HepG2 (cell line): ENCODE results near the gene ZNHIT1. TPM values are rescaled to one million over a fixed set of nuclear protein-coding genes. Genes with fewer than 3 reads are reported as not detected.

Experiments
- BCL6 ChIP-seq: IDR thresholded peaks from 2 replicates; pipeline ENCODE4 v1.6.1; 2016; ENCODE audit warnings: missing genetic modification reagents, missing compliant biosample characterization
- CREB1 ChIP-seq, 2 experiments: fragments of 450-650 bp in 1 of 2; IDR thresholded peaks; 2 replicates each; pipeline ENCODE4 v1.6.1; 2016 to 2017; ENCODE audit warnings: control low read depth in 1 of 2, mild to moderate bottlenecking in 1 of 2, missing compliant biosample characterization in 1 of 2, missing genetic modification characterization in 1 of 2
- GABPB1 ChIP-seq: IDR thresholded peaks from 2 replicates; pipeline ENCODE4 v1.6.1; 2016; ENCODE audit warnings: mild to moderate bottlenecking, missing genetic modification reagents, moderate library complexity, missing compliant biosample characterization
- MED8 ChIP-seq: sonication (generic); formaldehyde crosslinking; IDR thresholded peaks from 2 replicates; pipeline ENCODE4 v1.8.1; 2023; ENCODE audit warnings: mild to moderate bottlenecking, missing genetic modification reagents; ENCODE audit not compliant: insufficient replicate concordance
- MEF2D ChIP-seq: sonication (generic); formaldehyde crosslinking; IDR thresholded peaks from 2 replicates; pipeline ENCODE4 v1.5.1; 2020; ENCODE audit warnings: mild to moderate bottlenecking, missing genetic modification reagents
- NONO ChIP-seq, 2 experiments: fragments of 450-650 bp in 1 of 2; sonication (generic) in 1 of 2; formaldehyde crosslinking in 1 of 2; IDR thresholded peaks in 1 of 2; conservative IDR thresholded peaks in 1 of 2; 2 replicates each; pipeline versions ENCODE4 v1.6.1 to v1.8.0; 2017 to 2022; ENCODE audit warnings: mild to moderate bottlenecking in 1 of 2, missing genetic modification reagents in 1 of 2, moderate library complexity in 1 of 2
- SIX4 ChIP-seq: sonication (generic); formaldehyde crosslinking; IDR thresholded peaks from 2 replicates; pipeline ENCODE4 v1.4.0; 2020; ENCODE audit warnings: missing genetic modification reagents
- TBX2 ChIP-seq: sonication (generic); formaldehyde crosslinking; IDR thresholded peaks from 2 replicates; pipeline ENCODE4 v1.5.0; 2020; ENCODE audit warnings: missing genetic modification reagents, mild to moderate bottlenecking, borderline replicate concordance
- ZNF317 ChIP-seq: sonication (generic); formaldehyde crosslinking; IDR thresholded peaks from 2 replicates; pipeline ENCODE4 v1.5.0; 2020; ENCODE audit warnings: mild to moderate bottlenecking, missing genetic modification reagents
- ZNF329 ChIP-seq: sonication (generic); formaldehyde crosslinking; IDR thresholded peaks from 2 replicates; pipeline ENCODE4 v1.9.0; 2021; ENCODE audit warnings: low read depth, mild to moderate bottlenecking, missing genetic modification reagents
- ZNF34 ChIP-seq: sonication (generic); formaldehyde crosslinking; IDR thresholded peaks from 2 replicates; pipeline ENCODE4 v1.4.0; 2020; ENCODE audit warnings: mild to moderate bottlenecking, missing genetic modification reagents, borderline replicate concordance
- ZNF550 ChIP-seq: sonication (generic); formaldehyde crosslinking; IDR thresholded peaks from 2 replicates; pipeline ENCODE4 v1.4.0; 2020; ENCODE audit warnings: mild to moderate bottlenecking, missing genetic modification reagents, borderline replicate concordance
- ZNF577 ChIP-seq: sonication (generic); formaldehyde crosslinking; IDR thresholded peaks from 2 replicates; pipeline ENCODE4 v1.4.0; 2020; ENCODE audit warnings: mild to moderate bottlenecking, low read depth, missing genetic modification reagents, borderline replicate concordance
- ZNF768 ChIP-seq: sonication (generic); formaldehyde crosslinking; IDR thresholded peaks from 2 replicates; pipeline ENCODE4 v1.4.0; 2020; ENCODE audit warnings: missing genetic modification reagents
- polyA plus RNA-seq, 8 experiments: library from polyadenylated mRNA; depleted of rRNA in 3 of 8; stranded (reverse) in 7 of 8; unstranded in 1 of 8; fragments of >200 nt; fragmentation: Illumina TruSeq in 4 of 8; extraction: Trizol in 4 of 8; gene quantifications; 2 replicates each; pipeline versions ENCODE4 v1.2.1 to v1.2.3, GENCODE V29; 2011 to 2016; ENCODE audit warnings: low read depth in 4 of 8, missing spikeins in 1 of 8, mixed read lengths in 1 of 8; ENCODE audit not compliant: insufficient read depth in 1 of 8
- total RNA-seq, 5 experiments: library from RNA; depleted of rRNA; stranded (reverse); fragments of >200 nt; fragmentation: Illumina TruSeq; extraction: Trizol; gene quantifications; 2 replicates each; pipeline ENCODE4 v1.2.3, GENCODE V29; 2016; ENCODE audit warnings: low read depth in 1 of 5
- TF ChIP-seq, protein P1 (sequence below): sonication (generic); formaldehyde crosslinking; IDR thresholded peaks from 2 replicates; pipeline ENCODE4 v1.8.0; 2022; ENCODE audit warnings: mild to moderate bottlenecking, missing genetic modification reagents; ENCODE audit not compliant: insufficient replicate concordance
- TF ChIP-seq, protein P2 (sequence below): sonication (generic); formaldehyde crosslinking; IDR thresholded peaks from 2 replicates; pipeline ENCODE4 v1.4.0; 2020; ENCODE audit warnings: mild to moderate bottlenecking, low read depth, missing genetic modification reagents
- TF ChIP-seq, protein P3 (sequence below), 2 experiments: fragments of 450-650 bp in 1 of 2; sonication (generic) in 1 of 2; formaldehyde crosslinking; IDR thresholded peaks; 2 replicates each; pipeline versions ENCODE4 v1.5.0 to v1.8.0; 2020 to 2022; ENCODE audit warnings: mild to moderate bottlenecking in 1 of 2, missing genetic modification reagents in 1 of 2
- TF ChIP-seq, protein P4 (sequence below): sonication (generic); formaldehyde crosslinking; IDR thresholded peaks from 2 replicates; pipeline ENCODE4 v1.8.1; 2023; ENCODE audit warnings: mild to moderate bottlenecking, missing genetic modification reagents
- TF ChIP-seq, protein P5 (sequence below): sonication (generic); formaldehyde crosslinking; IDR thresholded peaks from 2 replicates; pipeline ENCODE4 v1.8.1; 2023; ENCODE audit warnings: missing genetic modification reagents, mild to moderate bottlenecking, borderline replicate concordance
- TF ChIP-seq, protein P6 (sequence below): sonication (generic); formaldehyde crosslinking; IDR thresholded peaks from 2 replicates; pipeline ENCODE4 v1.5.0; 2020; ENCODE audit warnings: missing genetic modification reagents, mild to moderate bottlenecking, borderline replicate concordance

The ZNHIT1 gene
- total and polyA plus RNA-seq, 2 of the 13 experiments (the other 11 are each of a cell fraction or from before 2014, with no cell fraction given), result 32.5 to 64.5 TPM

DNA sequence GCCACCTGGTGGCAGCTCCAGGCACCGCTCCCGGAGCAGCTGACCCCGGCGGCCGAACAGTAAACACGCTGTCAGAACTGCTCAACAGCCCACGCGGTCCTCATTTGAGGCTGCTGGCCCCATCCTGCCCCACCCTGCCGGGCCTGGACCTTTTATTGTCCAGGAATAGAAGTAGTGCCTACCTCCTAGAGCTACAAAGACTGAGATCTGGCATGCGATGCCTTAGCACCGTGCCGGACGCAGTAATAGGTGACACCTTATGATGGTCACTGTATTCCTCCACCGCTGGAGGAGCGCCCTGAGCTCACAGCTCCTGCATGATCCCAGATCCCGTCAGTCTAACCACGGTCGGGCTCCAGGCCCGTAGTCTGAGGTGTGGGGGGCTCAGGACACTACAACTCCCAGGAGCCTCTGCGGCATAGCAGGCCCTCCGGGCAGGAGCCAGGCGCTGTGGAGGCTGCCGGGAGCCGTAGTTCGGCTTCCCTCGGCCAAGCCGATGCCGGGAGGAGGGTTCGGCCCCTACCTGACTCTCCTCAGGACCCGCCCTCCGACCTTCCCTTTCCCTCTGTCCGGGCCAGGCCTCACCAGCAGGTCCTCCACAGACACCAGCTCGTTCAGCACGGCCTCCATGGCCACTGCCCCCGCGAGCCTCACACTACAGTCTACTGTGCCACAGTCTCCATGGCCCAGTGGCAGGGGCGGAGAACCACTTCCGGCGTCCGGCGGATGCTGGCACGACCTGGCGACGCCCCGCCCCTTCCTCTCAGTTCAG is 26.6 kb downstream of the ZNHIT1 start, which contains the start of gene FIS1 (continued):
- TF ChIP-seq, protein P1, sequence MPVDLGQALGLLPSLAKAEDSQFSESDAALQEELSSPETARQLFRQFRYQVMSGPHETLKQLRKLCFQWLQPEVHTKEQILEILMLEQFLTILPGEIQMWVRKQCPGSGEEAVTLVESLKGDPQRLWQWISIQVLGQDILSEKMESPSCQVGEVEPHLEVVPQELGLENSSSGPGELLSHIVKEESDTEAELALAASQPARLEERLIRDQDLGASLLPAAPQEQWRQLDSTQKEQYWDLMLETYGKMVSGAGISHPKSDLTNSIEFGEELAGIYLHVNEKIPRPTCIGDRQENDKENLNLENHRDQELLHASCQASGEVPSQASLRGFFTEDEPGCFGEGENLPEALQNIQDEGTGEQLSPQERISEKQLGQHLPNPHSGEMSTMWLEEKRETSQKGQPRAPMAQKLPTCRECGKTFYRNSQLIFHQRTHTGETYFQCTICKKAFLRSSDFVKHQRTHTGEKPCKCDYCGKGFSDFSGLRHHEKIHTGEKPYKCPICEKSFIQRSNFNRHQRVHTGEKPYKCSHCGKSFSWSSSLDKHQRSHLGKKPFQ, result peak; percentile 89
- TF ChIP-seq MEF2D (CRISPR knock-in tag), result peak; percentile 62; the same call in 1 of the 2 replicates
- peak; percentile 25; the same call in 1 of the 2 replicates for TF ChIP-seq SIX4
- TF ChIP-seq ZNF550 (CRISPR knock-in tag), result no peak
- TF ChIP-seq MED8 (CRISPR knock-in tag), result peak; percentile 32
- peak; percentile 86 for TF ChIP-seq ZNF317 (CRISPR knock-in tag)
- TF ChIP-seq TBX2 (CRISPR knock-in tag), result peak; percentile 44; the same call in 1 of the 2 replicates
- peak; percentile 97 for TF ChIP-seq GABPB1 (CRISPR knock-in tag)
- TF ChIP-seq, protein P2, sequence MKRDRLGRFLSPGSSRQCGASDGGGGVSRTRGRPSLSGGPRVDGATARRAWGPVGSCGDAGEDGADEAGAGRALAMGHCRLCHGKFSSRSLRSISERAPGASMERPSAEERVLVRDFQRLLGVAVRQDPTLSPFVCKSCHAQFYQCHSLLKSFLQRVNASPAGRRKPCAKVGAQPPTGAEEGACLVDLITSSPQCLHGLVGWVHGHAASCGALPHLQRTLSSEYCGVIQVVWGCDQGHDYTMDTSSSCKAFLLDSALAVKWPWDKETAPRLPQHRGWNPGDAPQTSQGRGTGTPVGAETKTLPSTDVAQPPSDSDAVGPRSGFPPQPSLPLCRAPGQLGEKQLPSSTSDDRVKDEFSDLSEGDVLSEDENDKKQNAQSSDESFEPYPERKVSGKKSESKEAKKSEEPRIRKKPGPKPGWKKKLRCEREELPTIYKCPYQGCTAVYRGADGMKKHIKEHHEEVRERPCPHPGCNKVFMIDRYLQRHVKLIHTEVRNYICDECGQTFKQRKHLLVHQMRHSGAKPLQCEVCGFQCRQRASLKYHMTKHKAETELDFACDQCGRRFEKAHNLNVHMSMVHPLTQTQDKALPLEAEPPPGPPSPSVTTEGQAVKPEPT (CRISPR knock-in tag), result 0 out of 2 replicates have a peak, but pooled peaks have one; percentile 53
- no peak for TF ChIP-seq ZNF577 (CRISPR knock-in tag)
- TF ChIP-seq, protein P3, sequence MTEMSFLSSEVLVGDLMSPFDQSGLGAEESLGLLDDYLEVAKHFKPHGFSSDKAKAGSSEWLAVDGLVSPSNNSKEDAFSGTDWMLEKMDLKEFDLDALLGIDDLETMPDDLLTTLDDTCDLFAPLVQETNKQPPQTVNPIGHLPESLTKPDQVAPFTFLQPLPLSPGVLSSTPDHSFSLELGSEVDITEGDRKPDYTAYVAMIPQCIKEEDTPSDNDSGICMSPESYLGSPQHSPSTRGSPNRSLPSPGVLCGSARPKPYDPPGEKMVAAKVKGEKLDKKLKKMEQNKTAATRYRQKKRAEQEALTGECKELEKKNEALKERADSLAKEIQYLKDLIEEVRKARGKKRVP (CRISPR knock-in tag; IDR thresholded peaks at IDR 0.05), result peak in 1 of 2 experiments; percentile 12; a peak in 1 of 4 replicates
- TF ChIP-seq, protein P4, sequence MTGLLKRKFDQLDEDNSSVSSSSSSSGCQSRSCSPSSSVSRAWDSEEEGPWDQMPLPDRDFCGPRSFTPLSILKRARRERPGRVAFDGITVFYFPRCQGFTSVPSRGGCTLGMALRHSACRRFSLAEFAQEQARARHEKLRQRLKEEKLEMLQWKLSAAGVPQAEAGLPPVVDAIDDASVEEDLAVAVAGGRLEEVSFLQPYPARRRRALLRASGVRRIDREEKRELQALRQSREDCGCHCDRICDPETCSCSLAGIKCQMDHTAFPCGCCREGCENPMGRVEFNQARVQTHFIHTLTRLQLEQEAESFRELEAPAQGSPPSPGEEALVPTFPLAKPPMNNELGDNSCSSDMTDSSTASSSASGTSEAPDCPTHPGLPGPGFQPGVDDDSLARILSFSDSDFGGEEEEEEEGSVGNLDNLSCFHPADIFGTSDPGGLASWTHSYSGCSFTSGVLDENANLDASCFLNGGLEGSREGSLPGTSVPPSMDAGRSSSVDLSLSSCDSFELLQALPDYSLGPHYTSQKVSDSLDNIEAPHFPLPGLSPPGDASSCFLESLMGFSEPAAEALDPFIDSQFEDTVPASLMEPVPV (CRISPR knock-in tag), result 0 out of 2 replicates have a peak, but pooled peaks have one; percentile 7
- TF ChIP-seq ZNF768, result peak; percentile 9; the same call in 1 of the 2 replicates
- peak; percentile 77; the same call in 1 of the 2 replicates for TF ChIP-seq ZNF329 (CRISPR knock-in tag)
- TF ChIP-seq, protein P5, sequence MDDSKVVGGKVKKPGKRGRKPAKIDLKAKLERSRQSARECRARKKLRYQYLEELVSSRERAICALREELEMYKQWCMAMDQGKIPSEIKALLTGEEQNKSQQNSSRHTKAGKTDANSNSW, result no peak
- TF ChIP-seq, protein P6, sequence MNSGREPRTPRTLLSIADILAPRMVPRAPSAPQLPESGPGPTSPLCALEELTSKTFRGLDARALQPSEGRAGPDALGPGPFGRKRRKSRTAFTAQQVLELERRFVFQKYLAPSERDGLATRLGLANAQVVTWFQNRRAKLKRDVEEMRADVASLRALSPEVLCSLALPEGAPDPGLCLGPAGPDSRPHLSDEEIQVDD (CRISPR knock-in tag), result peak; percentile 58; the same call in 1 of the 2 replicates
- TF ChIP-seq BCL6 (CRISPR knock-in tag), result peak; percentile 34; the same call in 1 of the 2 replicates
- TF ChIP-seq ZNF34 (CRISPR knock-in tag), result 0 out of 2 replicates have a peak, but pooled peaks have one; percentile 32
- no peak for TF ChIP-seq CREB1 (IDR thresholded peaks at IDR 0.05)
- no peak for TF ChIP-seq CREB1 (CRISPR knock-in tag; IDR thresholded peaks at IDR 0.05)
- no peak for TF ChIP-seq NONO (IDR thresholded peaks at IDR 0.05)
- peak; percentile 50; the same call in 1 of the 2 replicates for TF ChIP-seq NONO (CRISPR knock-in tag; conservative IDR thresholded peaks at IDR 0.05)
